NCI-H1417 treated with DMSO at 0.1 percent for 48 hours (cell line): ENCODE measurements around the gene UBQLN3.

Source experiments
- DNase-seq: peaks from one replicate; lab custom pipeline; 2025; lab: John Stamatoyannopoulos, UW

The UBQLN3 gene

DNA sequence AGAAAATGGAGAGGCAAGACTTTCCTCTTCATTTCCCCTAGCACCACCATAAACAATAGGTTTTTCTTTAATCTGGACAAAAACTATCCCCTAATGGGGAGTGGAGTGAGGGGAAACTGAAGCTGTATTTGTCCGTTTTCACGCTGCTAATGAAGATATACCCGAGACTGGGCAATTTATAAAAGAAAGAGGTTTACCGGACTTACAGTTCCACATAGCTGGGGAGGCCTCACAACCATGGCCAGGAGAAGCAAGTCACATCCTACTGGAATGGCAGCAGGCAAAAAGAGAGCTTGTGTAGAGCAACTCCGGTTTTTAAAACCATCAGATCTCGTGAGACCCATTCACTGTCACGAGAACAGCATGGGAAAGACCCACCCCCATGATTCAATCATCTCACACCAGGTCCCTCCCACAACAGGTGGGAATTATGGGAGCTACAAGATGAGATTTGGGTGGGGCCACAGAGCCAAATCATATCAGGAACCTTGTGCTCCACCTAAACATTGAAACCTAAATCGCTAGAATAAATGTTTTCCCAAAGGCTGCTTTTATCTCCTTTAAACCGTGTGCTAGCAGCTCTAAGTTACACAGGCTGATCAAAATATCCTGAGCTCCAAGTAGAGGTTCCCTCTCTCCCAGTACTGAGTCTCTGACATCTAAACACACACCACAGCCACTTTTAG, 4.3 kb downstream of the UBQLN3 start:
- no peak for DNase-seq

DNA sequence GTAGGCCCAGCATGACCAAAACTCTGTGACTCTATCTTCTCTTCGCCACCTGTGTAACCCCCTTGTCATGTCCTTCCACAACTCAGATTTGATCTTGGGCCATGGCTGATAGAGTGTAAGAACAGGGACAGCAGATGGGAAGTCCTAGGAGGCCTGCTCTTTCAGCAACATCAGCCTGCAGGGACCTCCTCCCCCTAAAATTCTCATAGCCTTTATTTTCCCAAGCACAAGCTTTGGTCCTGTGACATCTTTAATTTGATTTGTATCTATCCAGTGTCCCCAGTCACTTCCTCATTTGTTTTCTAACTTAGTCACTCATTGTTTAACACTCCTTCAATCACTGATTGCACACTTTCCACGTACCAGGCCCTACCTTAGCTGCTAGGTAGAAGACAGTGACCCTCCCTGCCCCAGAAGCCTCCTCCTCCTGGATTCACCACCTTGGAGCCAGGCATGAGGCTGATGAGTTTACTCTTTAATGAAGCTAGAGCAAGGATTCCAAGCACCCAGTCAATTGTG, 5.3 kb downstream of the UBQLN3 start:
- DNase-seq = no peak

DNA sequence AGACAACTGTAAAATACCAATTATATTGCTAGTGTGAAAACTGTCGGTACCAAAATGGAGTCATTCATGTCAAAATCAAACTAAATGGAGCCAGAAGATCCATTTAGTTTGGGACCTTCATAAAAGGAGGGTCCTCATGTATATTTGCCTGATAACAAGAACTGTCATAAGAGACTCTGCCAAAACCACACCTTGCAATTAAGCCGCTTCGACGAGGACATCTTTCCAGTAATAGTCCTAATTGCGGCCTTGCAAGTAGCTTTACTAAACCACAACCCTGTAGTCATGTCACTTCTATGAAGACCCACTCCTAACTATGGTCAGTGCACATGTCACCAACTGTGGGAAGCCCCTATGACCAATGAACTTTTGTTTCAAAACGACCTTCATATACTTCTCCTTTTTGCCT, 9.4 kb downstream of the UBQLN3 start:
- DNase-seq = no peak

DNA sequence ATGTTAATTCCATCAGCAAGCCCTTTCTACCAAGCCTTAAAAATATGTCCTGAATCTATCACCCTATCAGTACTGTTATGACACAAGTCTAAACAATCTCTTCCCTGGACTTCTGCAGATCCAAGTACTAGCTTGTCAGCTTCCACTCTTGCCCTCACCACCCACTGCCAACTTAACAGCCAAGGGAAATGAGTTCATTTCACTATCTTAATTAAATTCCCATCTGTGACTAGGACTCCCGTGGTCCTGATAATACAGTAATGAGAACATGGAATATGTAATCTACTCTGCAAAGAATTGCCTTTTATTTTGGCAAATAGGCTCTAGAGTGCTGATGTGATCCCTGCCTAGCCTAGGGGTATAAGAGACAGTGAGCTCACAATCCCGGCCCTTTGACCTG, 10.1 kb downstream of the UBQLN3 start:
- no peak for DNase-seq

DNA sequence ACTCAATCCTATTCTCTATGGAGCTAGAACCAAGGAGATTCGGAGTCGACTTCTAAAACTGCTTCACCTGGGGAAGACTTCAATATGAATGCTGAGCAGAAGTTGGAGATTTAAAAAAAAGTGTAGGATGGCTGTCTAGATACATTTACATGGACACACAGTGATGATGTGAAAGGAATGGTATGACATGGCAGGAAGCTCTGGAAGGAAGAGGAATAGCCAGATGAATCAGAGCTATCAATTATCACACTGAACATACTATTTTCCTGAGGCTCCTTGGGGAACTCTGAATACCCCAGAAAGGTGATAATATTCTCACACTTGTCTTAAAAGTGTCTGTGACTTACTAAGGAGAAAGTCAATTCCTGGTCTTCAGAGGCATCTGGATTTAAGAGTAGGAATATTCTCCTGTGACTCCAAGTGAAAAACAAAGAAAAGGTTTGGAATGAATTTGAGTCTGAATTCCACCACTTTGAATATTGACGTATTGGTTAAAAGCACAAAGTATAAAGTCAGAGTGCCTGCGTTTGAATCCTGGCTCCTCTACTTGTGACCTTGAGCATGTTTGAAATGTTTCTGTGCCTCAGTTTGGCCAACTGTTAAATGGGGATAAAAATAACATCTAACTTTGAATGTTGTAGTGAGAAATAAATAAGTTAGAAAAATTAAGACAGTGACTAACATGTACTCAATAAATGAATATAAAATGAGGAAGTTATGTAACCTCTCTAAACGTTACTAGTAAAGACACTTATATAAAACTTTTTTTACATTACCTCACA, 20.0 kb downstream of the UBQLN3 start:
- DNase-seq = no peak

DNA sequence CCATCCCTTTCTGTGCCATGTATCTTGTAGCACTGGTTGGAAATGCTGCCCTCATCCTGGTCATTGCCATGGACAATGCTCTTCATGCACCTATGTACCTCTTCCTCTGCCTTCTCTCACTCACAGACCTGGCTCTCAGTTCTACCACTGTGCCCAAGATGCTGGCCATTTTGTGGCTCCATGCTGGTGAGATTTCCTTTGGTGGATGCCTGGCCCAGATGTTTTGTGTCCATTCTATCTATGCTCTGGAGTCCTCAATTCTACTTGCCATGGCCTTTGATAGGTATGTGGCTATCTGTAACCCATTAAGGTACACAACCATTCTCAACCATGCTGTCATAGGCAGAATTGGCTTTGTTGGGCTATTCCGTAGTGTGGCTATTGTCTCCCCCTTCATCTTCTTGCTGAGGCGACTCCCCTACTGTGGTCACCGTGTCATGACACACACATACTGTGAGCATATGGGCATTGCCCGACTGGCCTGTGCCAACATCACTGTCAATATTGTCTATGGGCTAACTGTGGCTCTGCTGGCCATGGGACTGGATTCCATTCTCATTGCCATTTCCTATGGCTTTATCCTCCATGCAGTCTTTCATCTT, 20.9 kb downstream of the UBQLN3 start:
- no peak for DNase-seq

DNA sequence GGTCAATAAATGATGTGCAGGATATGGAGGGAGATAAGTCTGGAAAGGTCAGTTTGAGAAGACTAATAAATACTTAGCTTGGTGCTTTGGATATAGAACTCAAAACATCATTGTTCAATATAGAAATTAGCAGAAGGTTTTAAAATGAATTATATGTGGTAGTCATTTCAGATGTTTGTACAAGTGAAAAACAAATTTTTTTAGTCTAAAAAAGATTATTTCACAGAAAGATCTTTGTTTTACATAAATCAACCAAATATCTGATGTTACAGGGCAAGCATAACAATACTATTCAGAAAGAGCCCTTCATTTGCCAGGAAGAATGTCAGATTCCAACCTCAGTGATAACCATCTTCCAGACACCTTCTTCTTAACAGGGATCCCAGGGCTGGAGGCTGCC, 21.4 kb downstream of the UBQLN3 start, which contains the start of gene OR52D1:
OR52D1 (plus strand) TSS at position 301 of the 400 bp plus-strand sequence; CDS start at position 323, 22 bp downstream.
- no peak for DNase-seq

DNA sequence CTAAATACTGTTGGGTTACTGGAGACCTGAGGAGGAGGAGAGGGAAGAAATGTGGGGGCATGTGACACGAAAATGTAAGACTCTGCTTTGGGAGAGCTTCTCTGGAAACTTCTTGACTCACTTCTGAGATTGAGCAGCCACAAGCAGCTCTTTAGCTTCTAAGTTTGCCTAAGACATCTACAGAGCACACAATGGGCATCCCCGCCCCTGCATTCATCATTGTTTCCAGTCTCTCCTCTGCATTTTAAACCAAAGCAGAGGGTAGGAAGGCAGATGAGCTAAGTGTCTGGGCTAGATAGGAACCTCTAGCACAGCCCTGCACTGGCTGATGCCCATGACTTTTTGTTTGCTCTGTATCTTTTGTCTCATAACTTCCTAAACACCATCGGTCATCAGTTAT, 23.3 kb downstream of the UBQLN3 start:
- DNase-seq = no peak

DNA sequence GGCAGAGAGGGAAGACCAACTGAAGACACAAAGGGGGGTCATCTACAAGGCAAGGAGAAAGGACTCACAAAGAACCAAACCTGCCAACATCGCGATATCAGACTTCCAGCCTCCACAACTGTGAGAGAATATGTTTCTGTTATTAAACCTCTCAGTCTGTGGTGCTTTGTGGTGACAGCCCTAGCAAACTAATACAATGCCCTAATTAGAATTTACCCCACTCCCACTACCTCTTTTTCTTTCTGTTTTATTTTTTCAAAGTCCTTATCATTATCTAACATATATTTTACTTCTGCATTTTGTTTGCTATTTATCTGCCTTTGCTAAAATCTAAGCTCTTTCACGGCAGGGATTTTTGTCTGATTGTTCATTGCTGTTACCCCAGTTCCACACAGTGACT, 23.8 kb downstream of the UBQLN3 start:
- DNase-seq = no peak

DNA sequence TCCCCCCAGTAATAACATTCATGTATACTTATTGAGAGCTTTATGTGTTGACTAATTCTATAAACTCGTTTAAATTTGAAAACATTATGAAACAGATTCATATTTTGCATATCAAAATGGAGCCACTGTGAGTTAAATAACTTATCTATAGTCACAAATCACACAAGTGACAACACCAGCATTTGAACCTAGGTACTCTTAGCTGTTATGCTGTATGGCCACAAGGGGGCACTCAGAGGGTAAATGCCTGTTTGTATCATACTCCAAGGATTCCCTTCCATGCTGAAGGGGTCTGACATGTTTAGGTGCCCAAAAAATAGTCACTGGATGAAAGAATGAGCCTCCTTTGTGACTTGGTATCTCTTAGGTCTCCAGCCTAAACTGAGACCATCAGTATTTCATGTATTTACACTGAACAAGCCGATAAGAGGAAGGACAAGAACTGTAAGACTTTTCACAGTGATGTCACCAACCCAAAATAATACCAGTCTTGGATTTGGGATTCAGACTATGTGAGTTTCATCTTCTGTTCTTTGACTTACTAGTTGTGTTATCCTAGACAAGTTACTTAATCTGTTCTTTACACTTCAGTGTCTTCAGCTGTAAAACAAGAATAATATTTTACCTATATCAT, 33.5 kb downstream of the UBQLN3 start:
- DNase-seq = no peak

DNA sequence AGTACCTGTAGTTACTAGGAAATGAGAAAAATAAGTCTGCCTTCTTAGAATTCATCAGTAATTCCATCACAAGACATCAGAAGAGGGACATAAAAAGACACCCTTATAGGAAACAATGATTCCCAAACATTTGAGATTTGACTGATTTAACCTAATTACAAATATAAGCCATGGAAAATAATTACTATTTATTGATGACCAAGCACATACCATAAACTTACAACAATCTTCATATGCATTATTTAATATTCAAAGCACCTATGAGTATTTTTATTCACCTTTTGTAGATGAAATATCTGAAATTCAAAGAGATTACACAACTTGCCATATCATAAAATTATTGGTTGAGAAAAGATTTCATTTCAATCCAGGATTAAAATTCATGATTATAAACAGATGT, 35.8 kb downstream of the UBQLN3 start:
- DNase-seq = no peak

DNA sequence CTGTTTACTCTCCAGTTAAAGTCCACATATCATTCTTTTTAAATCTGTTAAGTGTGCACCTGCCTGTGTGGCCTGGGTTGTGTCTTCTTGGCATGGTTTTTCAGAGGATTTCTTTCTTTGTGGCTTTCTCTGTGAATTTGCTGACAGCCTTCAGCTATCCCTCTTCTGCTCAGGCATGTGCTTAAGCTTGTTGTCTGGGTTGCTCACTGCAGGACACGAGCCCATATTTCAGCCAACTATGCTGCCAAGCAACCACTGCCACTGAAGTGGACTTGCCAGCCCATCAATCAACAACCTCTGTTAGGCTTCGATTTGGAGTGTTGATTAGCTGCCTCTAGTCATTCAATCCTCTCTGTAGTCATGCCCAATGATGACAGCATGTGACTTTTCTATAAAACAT, 42.2 kb downstream of the UBQLN3 start:
- no peak for DNase-seq

DNA sequence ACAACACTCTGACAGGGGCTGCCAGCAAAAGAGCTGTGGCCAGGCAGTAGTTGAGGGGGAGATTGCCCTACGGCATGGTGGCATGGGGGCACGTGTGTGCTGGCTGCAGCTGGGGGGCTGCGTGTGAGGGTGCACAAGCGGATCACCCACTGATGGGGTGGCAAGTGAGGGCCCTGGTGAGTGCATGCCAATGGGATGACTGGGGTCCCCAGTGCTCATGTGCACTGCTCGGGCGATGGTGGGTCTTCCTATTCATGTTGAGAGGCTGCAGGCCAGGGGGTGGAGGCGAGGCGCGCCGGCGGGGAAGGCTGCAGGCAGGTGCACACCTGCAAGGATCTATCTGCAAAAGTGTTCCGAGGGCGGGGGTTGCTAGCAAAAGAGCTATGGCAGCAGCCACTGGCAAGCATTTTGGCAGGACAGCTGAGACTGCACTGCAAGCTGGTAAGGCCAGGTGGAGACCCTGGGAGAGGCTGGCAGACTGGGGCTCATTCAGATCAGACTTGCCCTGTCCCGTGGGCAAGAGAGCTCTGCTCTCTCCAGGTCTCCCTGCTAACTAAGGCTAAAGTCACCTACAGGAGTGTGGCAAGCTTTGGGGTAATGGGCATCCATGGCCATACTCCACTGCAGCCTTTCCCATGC, 48.7 kb downstream of the UBQLN3 start:
- DNase-seq = no peak
